Endometrial microvascular endothelial cells (primary cell): Measurements from ENCODE around the gene RPUSD3. TPM values are rescaled to one million over a fixed set of nuclear protein-coding genes. Genes with fewer than 3 reads are reported as not detected.

Experiments
- in situ Hi-C: cut with HindIII; loops from 2 replicates; pipeline ENCODE4 v1.10.0; 2017; ENCODE audit warnings: low sequenced_read_pairs, low pct_unique_long_range_greater_than_20kb; ENCODE audit errors: inconsistent ontology term
- total RNA-seq: library from RNA; depleted of rRNA; stranded (reverse); fragments of >200 nt; gene quantifications from one replicate; pipeline ENCODE4 v1.2.3, GENCODE V29; 2015; ENCODE audit errors: inconsistent ontology term

RPUSD3 gene
- total RNA-seq, 1 donor from 2014 or later = 53.1 TPM

GRCh38 chr3:9809615-9810432 lies 34.0 kb downstream of the RPUSD3 start, which contains the start of gene TTLL3:
Gene TTLL3 (plus strand): TSS chr3:9810262. CDS start chr3:9810662, 400 bp downstream.
- in situ Hi-C loops = no loop called here

GRCh38 chr3:9809239-9809614 lies 34.6 kb downstream of the RPUSD3 start:
- in situ Hi-C loops = no loop called here

- in situ Hi-C loops = no loop called here
Observed at GRCh38 chr3:9808345-9809037, 35.3 kb downstream of the RPUSD3 start.

- in situ Hi-C loops = no loop called here
Observed at GRCh38 chr3:9807981-9808344, 35.8 kb downstream of the RPUSD3 start.

- in situ Hi-C loops = no loop called here
Observed at GRCh38 chr3:9806688-9807589, 36.9 kb downstream of the RPUSD3 start.

- in situ Hi-C loops = no loop called here
Observed at GRCh38 chr3:9806137-9806536, 37.7 kb downstream of the RPUSD3 start.

GRCh38 chr3:9804996-9805395 lies 38.8 kb downstream of the RPUSD3 start:
- in situ Hi-C loops = no loop called here

- in situ Hi-C loops = no loop called here
Observed at GRCh38 chr3:9803494-9803893, 40.3 kb downstream of the RPUSD3 start.

- in situ Hi-C loops = no loop called here
Observed at GRCh38 chr3:9800529-9800928, 43.3 kb downstream of the RPUSD3 start.

GRCh38 chr3:9797196-9797945 lies 46.4 kb downstream of the RPUSD3 start:
- in situ Hi-C loops = no loop called here

GRCh38 chr3:9795207-9795606 lies 48.6 kb downstream of the RPUSD3 start:
- in situ Hi-C loops = no loop called here

GRCh38 chr3:9794400-9794799 lies 49.4 kb downstream of the RPUSD3 start:
- in situ Hi-C loops = no loop called here

GRCh38 chr3:9793161-9793781 lies 50.5 kb downstream of the RPUSD3 start:
- in situ Hi-C loops = no loop called here

GRCh38 chr3:9792405-9793160 lies 51.2 kb downstream of the RPUSD3 start, which contains the start of the genes ARPC4 and TADA3:
Gene ARPC4 (plus strand): TSS chr3:9793082. CDS start chr3:9793122, 40 bp downstream.
Gene TADA3 (minus strand): TSS chr3:9792473. CDS start chr3:9791466, 1,007 bp downstream.
- in situ Hi-C loops = no loop called here

GRCh38 chr3:9791790-9792404 lies 51.9 kb downstream of the RPUSD3 start:
- in situ Hi-C loops = no loop called here

GRCh38 chr3:9791127-9791526 lies 52.7 kb downstream of the RPUSD3 start:
- in situ Hi-C loops = no loop called here
